ENCODE data around the gene GBP4.

Gene GBP4

GRCh38 chr1:89147678-89148658, 50.8 kb downstream of the GBP4 start:
- H3K36me3 ChIP-seq (ENCODE audit: control insufficient read depth in 2 of 2, insufficient read depth in 1 of 2, low read length in 2 of 2), result no peaks in the 10 kb centered on the region
- no peak overlapping the region for H3K27ac ChIP-seq (ENCODE audit: extremely low read depth, low read depth, low read length)
- TF ChIP-seq ZNF24 (tag by site-specific recombination; IDR thresholded peaks at IDR 0.05) (no peak), ZBTB49 (tag by site-specific recombination; IDR thresholded peaks at IDR 0.05; ENCODE audit: low read depth) (no peak), MEIS1 (CRISPR knock-in tag; IDR thresholded peaks at IDR 0.05; ENCODE audit: borderline replicate concordance) (no peak), ZBTB1 (tag by site-specific recombination; IDR thresholded peaks at IDR 0.05) (no peak), PATZ1 (tag by site-specific recombination; IDR thresholded peaks at IDR 0.05) (no peak), ZNF513 (tag by site-specific recombination; IDR thresholded peaks at IDR 0.05) (no peak), ZNF518A (tag by site-specific recombination; conservative IDR thresholded peaks at IDR 0.05; ENCODE audit: low read depth) (no peak), ZNF157 (tag by site-specific recombination; IDR thresholded peaks at IDR 0.05) (no peak)
- CTCF ChIA-PET, result interaction anchor here (0.5 to 1.0 kb wide), 2 partner anchors 15 to 1058 kb away, joined by 3 to 4 read pairs; no protein-coding TSS in a partner anchor
- no peak overlapping the region for H3K4me3 ChIP-seq (ENCODE audit: low read depth, low read length)
- POLR2A ChIA-PET, result no interaction called here
- H3K4me1 ChIP-seq (ENCODE audit: control insufficient read depth, insufficient read depth, low read length), result no peaks in the 10 kb centered on the region
- H3K9me3 ChIP-seq (ENCODE audit: control insufficient read depth, insufficient read depth, low read depth, low read length), result no peaks in the 10 kb centered on the region

- POLR2A ChIA-PET, result no interaction called here
- Histone ChIP-seq H3K36me3 (ENCODE audit: control insufficient read depth in 2 of 2, insufficient read depth in 1 of 2, low read length in 2 of 2) (no peaks in the 10 kb centered on the region), H3K4me3 (ENCODE audit: low read depth, low read length) (no peak overlapping the region), H3K9me3 (ENCODE audit: control insufficient read depth, insufficient read depth, low read depth, low read length) (no peaks in the 10 kb centered on the region), H3K4me1 (ENCODE audit: control insufficient read depth, insufficient read depth, low read length) (no peaks in the 10 kb centered on the region), H3K27ac (ENCODE audit: extremely low read depth, low read depth, low read length) (no peak overlapping the region)
- TF ChIP-seq ZNF830 (tag by site-specific recombination; IDR thresholded peaks at IDR 0.05; ENCODE audit: low read depth) (no peak), ZNF138 (tag by site-specific recombination; IDR thresholded peaks at IDR 0.05; ENCODE audit: borderline replicate concordance) (no peak), ZNF785 (tag by site-specific recombination; IDR thresholded peaks at IDR 0.05) (no peak), ZNF140 (tag by site-specific recombination; IDR thresholded peaks at IDR 0.05) (no peak), GFI1B (tag by site-specific recombination; IDR thresholded peaks at IDR 0.05) (no peak), ZNF423 (tag by site-specific recombination; IDR thresholded peaks at IDR 0.05) (no peak), ZNF214 (tag by site-specific recombination; IDR thresholded peaks at IDR 0.05; ENCODE audit: borderline replicate concordance) (no peak), ZSCAN30 (tag by site-specific recombination; IDR thresholded peaks at IDR 0.05) (no peak), ZNF146 (tag by site-specific recombination; IDR thresholded peaks at IDR 0.05) (no peak), ZNF280C (tag by site-specific recombination; IDR thresholded peaks at IDR 0.05) (no peak), ZNF701 (tag by site-specific recombination; IDR thresholded peaks at IDR 0.05) (no peak), ZNF544 (tag by site-specific recombination; IDR thresholded peaks at IDR 0.05) (no peak), YY1 (tag by site-specific recombination; IDR thresholded peaks at IDR 0.05) (no peak)
- CTCF ChIA-PET, result interaction anchor here (0.7 kb wide), 1 partner anchor 566 kb away, joined by 3 read pairs; no protein-coding TSS in a partner anchor
Observed at GRCh38 chr1:89146721-89147120, 52.0 kb downstream of the GBP4 start.
